Left lung (tissue), 10 donors: ENCODE data around the gene AARS1. TPM values are rescaled to one million over a fixed set of nuclear protein-coding genes. Genes with fewer than 3 reads are reported as not detected.
"Not testable (repeated sequence)": the region's sequence is repeated elsewhere in the genome, so short reads cannot be mapped to it uniquely, and the experiment has no call there.

Source experiments
- ATAC-seq: fragments of 200-7000 bp; cut with Tn5 transposase; one replicate; pipeline ENCODE4 v1.9.1; 2020; ENCODE audit warnings: moderate library complexity
- DNase-seq, 4 donors: peaks; one replicate each; pipeline ENCODE4 v3.0.0-alpha.2; 2013 to 2020
- H3K27ac ChIP-seq, 2 donors: fragments of 200-600 bp; sonication (generic) in 1 of 2; one replicate each; pipeline versions ENCODE4 v1.5.0 to v1.8.0; 2020 to 2021
- H3K27me3 ChIP-seq, 2 donors: fragments of 200-600 bp; sonication (generic) in 1 of 2; one replicate each; pipeline versions ENCODE4 v1.5.0 to v1.8.0; 2020 to 2021
- H3K36me3 ChIP-seq, 2 donors: fragments of 200-600 bp; sonication (generic) in 1 of 2; one replicate each; pipeline versions ENCODE4 v1.5.0 to v1.8.0; 2020 to 2021
- H3K4me1 ChIP-seq, 2 donors: fragments of 200-600 bp; one replicate each; pipeline ENCODE4 v1.8.0; 2021
- H3K4me3 ChIP-seq, 2 donors: fragments of 200-600 bp; sonication (generic) in 1 of 2; one replicate each; pipeline versions ENCODE4 v1.5.0 to v1.8.0; 2020 to 2021; ENCODE audit warnings: mild to moderate bottlenecking in 1 of 2
- H3K9me3 ChIP-seq, 2 donors: fragments of 200-600 bp; sonication (generic) in 1 of 2; one replicate each; pipeline versions ENCODE4 v1.5.0 to v1.8.0; 2020 to 2021
- intact Hi-C, 2 donors: fragments of 100-400 bp; cut with DNase I; formaldehyde crosslinking; loops; one replicate each; pipeline versions ENCODE4 v1.11.2 to v1.14.2; 2022
- polyA plus RNA-seq, 6 donors: library from polyadenylated mRNA; unstranded; fragments of 120-200 nt; gene quantifications; one replicate each; pipeline ENCODE4 v1.2.1, GENCODE V29; 2013; ENCODE audit not compliant: insufficient read length in 6 of 6
- total RNA-seq, 2 donors: library from RNA; stranded (reverse); fragmentation: NEBNext Ultra II Directional; extraction: Animal tissue kit (Norgen Biotek cat#: 25700); gene quantifications; one replicate each; pipeline ENCODE4 v1.2.1, GENCODE V29; 2021
- TF ChIP-seq, protein P1 (sequence below), 2 donors: fragments of 200-600 bp; sonication (generic) in 1 of 2; IDR thresholded peaks; one replicate each; pipeline versions ENCODE4 v1.5.0 to v1.8.0; 2021; ENCODE audit warnings: antibody characterized with exemption in 2 of 2
- donor health status: DM: no; HTN: yes; CAD: no.
- donor health status: DM: no; HTN: no; CAD: no.

Gene AARS1
- total and polyA plus RNA-seq, 8 donors, result 64.7 to 111 (median 75.3) TPM

DNA sequence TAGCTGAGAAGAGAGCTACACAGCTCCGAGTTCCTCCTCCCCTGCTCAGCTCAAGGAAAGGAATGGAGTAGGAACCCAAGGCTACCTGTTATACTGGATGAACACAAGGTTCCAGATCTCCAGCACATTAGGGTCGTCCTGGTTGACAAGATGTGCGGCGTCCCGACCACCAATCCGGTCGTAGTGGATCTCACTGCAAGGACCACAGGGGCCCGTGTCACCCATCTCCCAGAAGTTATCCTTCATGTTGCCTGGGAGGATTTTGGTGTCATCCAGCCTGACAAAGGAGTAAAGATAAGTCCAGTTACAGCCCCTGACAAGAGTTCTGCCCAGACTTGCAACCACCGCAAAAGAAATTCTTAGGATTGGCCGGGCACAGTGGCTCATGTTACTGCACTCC, 17.6 kb downstream of the AARS1 start:
- H3K4me3 ChIP-seq, result no peak overlapping the region
- no peaks in the 10 kb centered on the region for H3K9me3 ChIP-seq
- DNase-seq (no peak), ATAC-seq (no peak)
- no peaks in the 10 kb centered on the region for H3K27me3 ChIP-seq
- H3K27ac ChIP-seq, result no peak overlapping the region
- intact Hi-C loops, result no loop called here
- peaks cover 0 to 98% of the 10 kb centered on the region in 2 donors for H3K36me3 ChIP-seq
- H3K4me1 ChIP-seq, result no peaks in the 10 kb centered on the region
- TF ChIP-seq, protein P1, sequence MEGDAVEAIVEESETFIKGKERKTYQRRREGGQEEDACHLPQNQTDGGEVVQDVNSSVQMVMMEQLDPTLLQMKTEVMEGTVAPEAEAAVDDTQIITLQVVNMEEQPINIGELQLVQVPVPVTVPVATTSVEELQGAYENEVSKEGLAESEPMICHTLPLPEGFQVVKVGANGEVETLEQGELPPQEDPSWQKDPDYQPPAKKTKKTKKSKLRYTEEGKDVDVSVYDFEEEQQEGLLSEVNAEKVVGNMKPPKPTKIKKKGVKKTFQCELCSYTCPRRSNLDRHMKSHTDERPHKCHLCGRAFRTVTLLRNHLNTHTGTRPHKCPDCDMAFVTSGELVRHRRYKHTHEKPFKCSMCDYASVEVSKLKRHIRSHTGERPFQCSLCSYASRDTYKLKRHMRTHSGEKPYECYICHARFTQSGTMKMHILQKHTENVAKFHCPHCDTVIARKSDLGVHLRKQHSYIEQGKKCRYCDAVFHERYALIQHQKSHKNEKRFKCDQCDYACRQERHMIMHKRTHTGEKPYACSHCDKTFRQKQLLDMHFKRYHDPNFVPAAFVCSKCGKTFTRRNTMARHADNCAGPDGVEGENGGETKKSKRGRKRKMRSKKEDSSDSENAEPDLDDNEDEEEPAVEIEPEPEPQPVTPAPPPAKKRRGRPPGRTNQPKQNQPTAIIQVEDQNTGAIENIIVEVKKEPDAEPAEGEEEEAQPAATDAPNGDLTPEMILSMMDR (IDR thresholded peaks at IDR 0.05), result no peak

DNA sequence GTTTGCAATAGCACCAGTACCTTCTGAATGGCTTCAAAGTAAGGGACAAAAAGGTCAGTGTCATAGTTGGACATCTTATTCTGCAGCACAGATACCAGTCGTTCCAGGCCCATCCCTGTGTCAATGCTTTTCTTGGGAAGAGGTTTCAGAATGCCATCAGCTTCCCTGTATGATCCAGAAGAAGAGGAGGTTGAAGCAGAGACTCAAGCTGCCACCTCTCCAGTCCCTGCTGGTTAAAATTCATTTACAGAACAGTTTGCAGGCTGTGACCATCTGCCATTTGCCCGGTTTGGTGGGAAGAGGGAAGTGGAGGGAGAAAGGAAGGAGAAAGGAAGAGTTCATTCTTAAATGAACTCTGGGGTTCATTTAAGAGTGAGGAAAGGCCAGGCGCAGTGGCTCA, 19.1 kb downstream of the AARS1 start:
- ATAC-seq (no peak), DNase-seq (no peak)
- Histone ChIP-seq H3K4me3 (no peak overlapping the region), H3K4me1 (no peaks in the 10 kb centered on the region), H3K9me3 (no peaks in the 10 kb centered on the region), H3K27me3 (no peaks in the 10 kb centered on the region), H3K27ac (no peak overlapping the region), H3K36me3 (peaks cover 0 to 98% of the 10 kb centered on the region in 2 donors)
- intact Hi-C loops, result no loop called here
- TF ChIP-seq, protein P1 (IDR thresholded peaks at IDR 0.05), result no peak

DNA sequence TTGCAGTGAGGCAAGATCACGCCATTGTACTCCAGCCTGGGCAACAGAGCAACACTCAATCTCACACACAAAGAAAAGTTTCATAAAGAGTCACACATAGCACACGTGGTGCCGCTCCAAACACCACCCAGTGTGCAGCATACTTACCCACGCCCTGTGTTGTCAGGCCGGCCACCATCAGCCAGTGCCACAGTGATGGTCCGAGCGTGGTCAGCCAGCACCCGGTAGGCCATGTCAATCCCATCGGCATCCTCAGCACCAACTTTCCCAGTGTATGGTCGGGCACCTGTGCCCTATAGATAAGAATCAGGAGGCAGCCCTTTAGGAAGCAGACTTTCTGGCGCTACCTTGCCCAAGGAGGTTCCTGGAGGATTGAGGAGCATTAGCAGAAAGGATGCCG, 19.8 kb downstream of the AARS1 start:
- ATAC-seq (no peak), DNase-seq (no peak)
- Histone ChIP-seq H3K27ac (no peak overlapping the region), H3K27me3 (no peaks in the 10 kb centered on the region), H3K9me3 (no peaks in the 10 kb centered on the region), H3K4me3 (no peak overlapping the region), H3K4me1 (no peaks in the 10 kb centered on the region), H3K36me3 (peaks cover 0 to 98% of the 10 kb centered on the region in 2 donors)
- intact Hi-C loops, result no loop called here
- TF ChIP-seq, protein P1 (IDR thresholded peaks at IDR 0.05), result no peak

DNA sequence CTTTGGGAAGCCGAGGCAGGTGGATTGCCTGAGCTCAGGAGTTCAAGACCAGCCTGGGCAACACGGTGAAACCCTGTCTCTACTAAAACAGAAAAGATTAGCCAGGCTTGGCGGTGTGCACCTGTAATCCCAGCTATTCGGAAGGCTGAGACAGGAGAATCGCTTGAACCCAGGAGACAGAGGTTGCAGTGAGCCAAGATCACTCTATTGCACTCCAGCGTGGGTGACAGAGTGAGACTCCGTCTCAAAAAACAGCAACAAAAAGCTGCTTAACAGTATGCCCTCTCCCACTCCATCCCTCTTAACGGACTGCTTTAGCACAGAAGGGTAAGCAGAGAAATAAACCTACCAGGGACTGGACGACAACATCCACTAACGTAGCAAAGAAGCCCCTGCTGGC, 21.4 kb downstream of the AARS1 start:
- ATAC-seq, H3K27ac ChIP-seq, H3K4me1 ChIP-seq, intact Hi-C loops, H3K4me3 ChIP-seq, H3K27me3 ChIP-seq, H3K9me3 ChIP-seq, DNase-seq: not testable (repeated sequence)
- peaks cover 5 to 98% of the 10 kb centered on the region in 2 donors for H3K36me3 ChIP-seq

DNA sequence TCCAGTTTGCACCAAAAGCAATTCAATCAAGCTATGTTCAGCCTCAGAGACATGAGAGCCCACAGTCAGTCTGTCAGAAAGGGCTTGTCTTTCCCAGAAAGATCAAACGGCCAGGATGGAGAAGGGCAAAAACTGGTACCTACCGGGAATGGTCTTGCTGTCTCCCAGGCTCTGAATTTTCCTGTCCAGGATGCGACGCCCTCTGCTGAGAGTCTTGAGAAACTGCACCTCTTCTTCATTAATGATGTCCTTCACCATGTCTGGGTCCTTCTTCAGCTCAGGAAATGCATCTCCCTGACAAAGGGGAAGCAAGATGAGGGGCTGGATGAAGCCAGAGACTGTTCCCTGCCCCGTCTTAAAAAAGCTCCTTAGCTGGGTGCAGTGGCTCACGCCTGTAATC, 21.8 kb downstream of the AARS1 start:
- TF ChIP-seq, protein P1 (IDR thresholded peaks at IDR 0.05), result peak; percentile 31 to 35
- peaks cover 5 to 100% of the 10 kb centered on the region in 2 donors for H3K36me3 ChIP-seq
- no peaks in the 10 kb centered on the region for H3K27me3 ChIP-seq
- intact Hi-C loops, result no loop called here
- H3K27ac ChIP-seq, result no peak overlapping the region
- no peaks in the 10 kb centered on the region for H3K9me3 ChIP-seq
- no peak for DNase-seq
- H3K4me1 ChIP-seq, result no peaks in the 10 kb centered on the region
- ATAC-seq, result peak; percentile 70
- no peak overlapping the region for H3K4me3 ChIP-seq

DNA sequence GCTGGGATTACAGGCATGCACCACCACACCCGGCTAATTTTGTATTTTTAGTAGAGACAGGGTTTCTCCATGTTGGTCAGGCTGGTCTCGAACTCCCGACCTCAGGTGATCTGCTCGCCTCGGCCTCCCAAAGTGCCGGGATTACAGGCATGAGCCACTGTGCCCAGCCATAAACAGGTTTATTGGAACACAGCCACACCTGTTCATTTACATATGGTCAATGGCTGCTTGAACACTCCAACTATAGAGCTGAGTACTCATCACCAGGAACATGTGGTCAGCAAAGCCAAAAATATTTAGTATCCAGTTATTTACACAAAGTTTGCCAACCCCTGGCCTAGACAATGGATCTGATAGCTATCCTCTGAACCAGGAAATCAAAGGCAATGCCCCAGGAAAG, 29.4 kb downstream of the AARS1 start:
- intact Hi-C loops, ATAC-seq, H3K9me3 ChIP-seq, H3K27ac ChIP-seq, H3K4me1 ChIP-seq, H3K4me3 ChIP-seq, H3K27me3 ChIP-seq, DNase-seq: not testable (repeated sequence)
- H3K36me3 ChIP-seq, result peaks cover 11 to 100% of the 10 kb centered on the region in 2 donors
